Esophagus squamous epithelium (tissue), 5 donors: Measurements from ENCODE around the gene ZNF714. TPM values are rescaled to one million over a fixed set of nuclear protein-coding genes. Genes with fewer than 3 reads are reported as not detected.

Experiments
- DNase-seq: peaks from one replicate; lab custom pipeline; 2025; lab: John Stamatoyannopoulos, UW
- H3K27ac ChIP-seq, 4 donors: fragments of 200-600 bp; sonication (generic); one replicate each; pipeline ENCODE4 v1.5.1; 2016 to 2019; ENCODE audit warnings: mild to moderate bottlenecking in 1 of 4
- H3K27me3 ChIP-seq, 4 donors: fragments of 200-600 bp; sonication (generic); 1 replicate in 3 of 4; 2 replicates in 1 of 4; pipeline versions ENCODE4 v1.5.1 to v1.6.0; 2017 to 2021; ENCODE audit warnings: antibody characterized with exemption in 1 of 4
- H3K36me3 ChIP-seq, 3 donors: fragments of 200-600 bp; sonication (generic); one replicate each; pipeline ENCODE4 v1.5.1; 2016 to 2019
- H3K4me1 ChIP-seq, 3 donors: fragments of 200-600 bp; sonication (generic); one replicate each; pipeline ENCODE4 v1.5.1; 2017 to 2019
- H3K4me3 ChIP-seq, 4 donors: fragments of 200-600 bp; sonication (generic); 1 replicate in 3 of 4; 2 replicates in 1 of 4; pipeline ENCODE4 v1.5.1; 2016 to 2019; ENCODE audit warnings: mild to moderate bottlenecking in 2 of 4, moderate library complexity in 1 of 4
- H3K9me3 ChIP-seq, 3 donors: fragments of 200-600 bp; sonication (generic); one replicate each; pipeline ENCODE4 v1.5.1; 2016 to 2019
- POLR2A ChIP-seq, 4 donors: fragments of 450-650 bp; IDR thresholded peaks; one replicate each; pipeline ENCODE4 v1.6.1; 2017; ENCODE audit warnings: antibody characterized with exemption in 4 of 4, mild to moderate bottlenecking in 4 of 4, moderate library complexity in 3 of 4
- WGBS, 2 donors: methylation state at CpG; one replicate each; pipeline ENCODE4 v1.1.5; 2018; 5-methylcytosine and 5-hydroxymethylcytosine counted together
- intact Hi-C: fragments of 100-400 bp; cut with DNase I; formaldehyde crosslinking; loops from one replicate; pipeline ENCODE4 v1.15.0; 2022
- total RNA-seq, 4 donors: library from RNA; depleted of rRNA; stranded (reverse); fragments of >200 nt; gene quantifications; one replicate each; pipeline ENCODE4 v1.1.0, GENCODE V29; 2016
- TF ChIP-seq, protein P1 (sequence below), 6 experiments: fragments of 450-650 bp in 4 of 6; fragments of 200-600 bp in 2 of 6; sonication (generic) in 2 of 6; IDR thresholded peaks; one replicate each; pipeline ENCODE4 v1.5.1; 2016 to 2019; ENCODE audit warnings: antibody characterized with exemption in 6 of 6, mild to moderate bottlenecking in 4 of 6, moderate library complexity in 4 of 6
- donor health status: DM: yes; HTN: yes; CAD: no.

Gene ZNF714
- total RNA-seq, 4 donors from 2014 or later = 5.4 to 14.9 (median 10.0) TPM

DNA sequence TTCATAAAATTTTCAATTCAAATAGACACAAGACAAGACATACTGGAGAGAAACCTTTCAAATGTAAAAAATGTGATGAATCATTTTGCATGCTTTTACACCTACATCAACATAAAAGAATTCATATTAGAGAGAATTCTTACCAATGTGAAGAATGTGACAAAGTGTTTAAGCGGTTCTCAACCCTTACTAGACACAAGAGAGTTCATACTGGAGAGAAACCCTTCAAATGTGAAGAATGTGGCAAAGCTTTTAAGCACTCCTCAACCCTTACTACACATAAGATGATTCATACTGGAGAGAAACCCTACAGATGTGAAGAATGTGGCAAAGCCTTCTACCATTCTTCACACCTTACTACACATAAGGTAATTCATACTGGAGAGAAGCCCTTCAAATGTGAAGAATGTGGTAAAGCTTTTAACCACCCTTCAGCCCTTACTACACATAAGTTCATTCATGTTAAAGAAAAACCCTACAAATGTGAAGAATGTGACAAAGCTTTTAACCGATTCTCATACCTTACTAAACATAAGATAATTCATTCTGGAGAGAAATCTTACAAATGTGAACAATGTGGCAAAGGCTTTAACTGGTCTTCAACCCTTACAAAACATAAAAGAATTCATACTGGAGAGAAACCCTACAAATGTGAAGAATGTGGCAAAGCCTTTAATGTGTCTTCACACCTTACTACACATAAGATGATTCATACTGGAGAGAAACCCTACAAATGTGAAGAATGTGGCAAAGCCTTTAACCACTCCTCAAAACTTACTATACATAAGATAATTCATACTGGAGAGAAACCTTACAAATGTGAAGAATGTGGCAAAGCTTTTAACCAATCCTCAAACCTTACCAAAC, 35.3 kb downstream of the ZNF714 start:
- H3K4me3 ChIP-seq = no peak overlapping the region
- TF ChIP-seq POLR2A (IDR thresholded peaks at IDR 0.05) = no peak
- TF ChIP-seq, protein P1, sequence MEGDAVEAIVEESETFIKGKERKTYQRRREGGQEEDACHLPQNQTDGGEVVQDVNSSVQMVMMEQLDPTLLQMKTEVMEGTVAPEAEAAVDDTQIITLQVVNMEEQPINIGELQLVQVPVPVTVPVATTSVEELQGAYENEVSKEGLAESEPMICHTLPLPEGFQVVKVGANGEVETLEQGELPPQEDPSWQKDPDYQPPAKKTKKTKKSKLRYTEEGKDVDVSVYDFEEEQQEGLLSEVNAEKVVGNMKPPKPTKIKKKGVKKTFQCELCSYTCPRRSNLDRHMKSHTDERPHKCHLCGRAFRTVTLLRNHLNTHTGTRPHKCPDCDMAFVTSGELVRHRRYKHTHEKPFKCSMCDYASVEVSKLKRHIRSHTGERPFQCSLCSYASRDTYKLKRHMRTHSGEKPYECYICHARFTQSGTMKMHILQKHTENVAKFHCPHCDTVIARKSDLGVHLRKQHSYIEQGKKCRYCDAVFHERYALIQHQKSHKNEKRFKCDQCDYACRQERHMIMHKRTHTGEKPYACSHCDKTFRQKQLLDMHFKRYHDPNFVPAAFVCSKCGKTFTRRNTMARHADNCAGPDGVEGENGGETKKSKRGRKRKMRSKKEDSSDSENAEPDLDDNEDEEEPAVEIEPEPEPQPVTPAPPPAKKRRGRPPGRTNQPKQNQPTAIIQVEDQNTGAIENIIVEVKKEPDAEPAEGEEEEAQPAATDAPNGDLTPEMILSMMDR (IDR thresholded peaks at IDR 0.05) = no peak
- DNase-seq = no peak
- H3K27me3 ChIP-seq = no peaks in the 10 kb centered on the region
- H3K9me3 ChIP-seq = peaks cover 0 to 46% (median 16%) of the 10 kb centered on the region in 3 donors
- peaks cover 3 to 69% (median 10%) of the 10 kb centered on the region in 3 donors for H3K36me3 ChIP-seq
- intact Hi-C loops = no loop called here
- H3K4me1 ChIP-seq = no peaks in the 10 kb centered on the region
- no peak overlapping the region for H3K27ac ChIP-seq
- WGBS, 2 donors = 86 to 91% methylated on average over 2 of the region's 2 CpGs

DNA sequence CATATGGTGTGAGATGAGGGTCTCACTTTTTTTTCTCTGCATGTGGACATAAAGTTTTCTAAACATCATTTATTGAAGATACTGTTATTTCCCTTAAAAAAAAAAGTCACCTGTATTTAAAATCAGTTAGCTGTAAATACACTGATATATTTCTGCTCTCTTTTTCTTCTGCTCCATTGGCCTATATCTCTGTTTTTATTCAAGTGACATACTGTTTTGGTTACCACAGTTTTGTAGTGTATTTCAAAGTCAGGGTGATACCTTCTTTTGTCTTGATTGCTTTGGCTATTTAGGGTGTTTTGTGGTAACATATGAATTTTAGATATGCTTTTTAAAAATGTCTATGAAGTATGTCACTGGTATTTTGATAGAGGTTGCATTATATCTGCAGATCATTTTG, 44.1 kb downstream of the ZNF714 start:
- no peak overlapping the region for H3K4me3 ChIP-seq

DNA sequence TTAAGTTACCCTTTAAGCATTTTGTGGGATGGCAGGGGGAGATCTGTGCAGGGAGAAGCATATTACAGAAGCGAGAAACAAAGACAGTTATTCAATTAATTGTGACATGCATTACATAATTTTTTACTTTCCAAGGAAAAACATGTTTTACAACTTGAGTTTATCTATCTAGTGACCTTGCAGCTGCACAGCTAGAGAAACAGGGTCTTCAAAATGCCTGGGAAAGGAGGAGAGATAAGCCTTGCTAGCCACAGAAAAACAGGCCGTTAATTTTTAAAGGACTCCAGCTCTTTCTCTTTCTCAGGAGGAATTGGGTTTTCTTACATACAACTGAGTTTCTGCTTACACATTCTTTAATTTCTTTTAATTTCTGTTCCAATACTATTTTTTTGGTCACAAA, 45.0 kb downstream of the ZNF714 start:
- H3K27me3 ChIP-seq = no peaks in the 10 kb centered on the region
- H3K27ac ChIP-seq = no peak overlapping the region
- no peaks in the 10 kb centered on the region for H3K9me3 ChIP-seq
- TF ChIP-seq, protein P1 (IDR thresholded peaks at IDR 0.05) = no peak
- no peak for TF ChIP-seq POLR2A (IDR thresholded peaks at IDR 0.05)
- no peak overlapping the region for H3K4me3 ChIP-seq
- H3K4me1 ChIP-seq = peaks cover 0 to 13% (median 0%) of the 10 kb centered on the region in 3 donors
- 35 to 41% methylated on average over 2 of the region's 2 CpGs for WGBS, 2 donors
- intact Hi-C loops = no loop called here
- H3K36me3 ChIP-seq = peaks cover 0 to 6% (median 0%) of the 10 kb centered on the region in 3 donors
- DNase-seq = no peak

More for the DNA sequence above, 44.1 kb downstream of the ZNF714 start:
- peaks cover 0 to 13% (median 0%) of the 10 kb centered on the region in 3 donors for H3K36me3 ChIP-seq
- peaks cover 0 to 13% (median 0%) of the 10 kb centered on the region in 3 donors for H3K4me1 ChIP-seq
- intact Hi-C loops = no loop called here
- DNase-seq = no peak
- no peak for TF ChIP-seq POLR2A (IDR thresholded peaks at IDR 0.05)
- TF ChIP-seq, protein P1 (IDR thresholded peaks at IDR 0.05) = no peak
- no peaks in the 10 kb centered on the region for H3K27me3 ChIP-seq
- H3K9me3 ChIP-seq = peaks cover 0 to 3% (median 0%) of the 10 kb centered on the region in 3 donors
- H3K27ac ChIP-seq = no peak overlapping the region

DNA sequence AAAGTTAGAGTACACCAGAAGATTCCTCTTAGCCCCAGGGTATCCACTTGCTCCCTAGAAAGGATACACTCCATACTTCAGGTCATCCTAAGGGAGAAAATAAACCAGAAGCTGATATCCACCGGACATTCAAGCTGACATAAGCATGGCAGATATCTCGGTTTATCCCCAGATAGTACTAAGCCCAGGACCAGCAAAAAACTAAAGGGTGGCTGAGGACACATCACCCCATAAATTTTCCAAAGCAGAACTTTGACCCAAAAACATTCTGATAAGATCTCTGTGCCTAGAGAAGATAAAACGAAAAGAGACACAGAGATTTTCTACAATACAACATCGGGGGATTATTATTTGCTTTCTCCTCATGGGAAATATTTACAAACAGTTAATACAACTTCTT, 45.9 kb downstream of the ZNF714 start:
- Histone ChIP-seq H3K27ac (no peak overlapping the region), H3K4me1 (peaks cover 0 to 13% (median 0%) of the 10 kb centered on the region in 3 donors), H3K4me3 (no peak overlapping the region), H3K27me3 (no peaks in the 10 kb centered on the region), H3K9me3 (no peaks in the 10 kb centered on the region), H3K36me3 (no peaks in the 10 kb centered on the region)
- DNase-seq = no peak
- WGBS, 2 donors = 59 to 62% methylated on average over 4 of the region's 4 CpGs
- intact Hi-C loops = no loop called here
- TF ChIP-seq POLR2A (IDR thresholded peaks at IDR 0.05) = no peak
- TF ChIP-seq, protein P1 (IDR thresholded peaks at IDR 0.05) = no peak
